ENCODE measurements around the gene TRIM63. TPM values are rescaled to one million over a fixed set of nuclear protein-coding genes. Genes with fewer than 3 reads are reported as not detected.
"Not testable (repeated sequence)": the region's sequence is repeated elsewhere in the genome, so short reads cannot be mapped to it uniquely, and the experiment has no call there.

Gene TRIM63
- total RNA-seq, 2 experiments from 2014 or later, result 0.25 to 0.33 TPM

DNA sequence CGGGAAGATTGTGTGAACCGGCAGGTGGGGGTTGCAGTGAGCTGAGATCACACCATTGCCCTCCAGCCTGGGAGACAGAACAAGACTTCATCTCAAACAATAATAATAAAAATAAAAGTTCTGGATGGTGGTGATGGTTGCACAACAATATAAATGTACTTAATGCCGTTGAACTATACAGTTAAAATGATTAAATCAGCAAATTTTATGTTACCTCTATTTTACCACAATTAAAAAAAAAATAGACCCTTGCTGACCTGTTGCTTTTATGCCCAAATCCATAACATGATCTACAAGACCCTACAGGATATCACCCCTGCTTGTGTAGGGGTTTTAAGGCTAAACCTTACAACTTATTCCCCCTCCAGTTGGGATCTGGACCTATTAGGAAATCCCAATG, 32.4 kb upstream of the TRIM63 start:
- H3K27ac Mint-ChIP-seq, result no peak overlapping the region
- POLR2A ChIA-PET, result interaction anchor here (0.6 kb wide), 1 partner anchor 44 kb away, joined by 4 read pairs; no protein-coding TSS in a partner anchor
- no peaks in the 10 kb centered on the region for H3K36me3 Mint-ChIP-seq (ENCODE audit: low read depth)
- H3K9me3 Mint-ChIP-seq, result no peaks in the 10 kb centered on the region
- CTCF ChIA-PET, result interaction anchor here (0.6 to 9.6 kb wide), 3 partner anchors 15 to 44 kb away, joined by 3 to 168 read pairs (median 22); no protein-coding TSS in a partner anchor
- peaks cover 25% of the 10 kb centered on the region for H3K27me3 Mint-ChIP-seq
- DNase-seq, result no peak
- peaks cover 24% of the 10 kb centered on the region for H3K4me1 Mint-ChIP-seq
- no peak overlapping the region for H3K4me3 Mint-ChIP-seq

GRCh38 chr1:26098602-26099001, 31.2 kb upstream of the TRIM63 start:
- Mint-ChIP-seq H3K4me3 (no peak overlapping the region), H3K4me1 (peaks cover 20% of the 10 kb centered on the region), H3K27me3 (peaks cover 32% of the 10 kb centered on the region), H3K36me3 (ENCODE audit: low read depth) (no peaks in the 10 kb centered on the region), H3K27ac (no peak overlapping the region), H3K9me3 (no peaks in the 10 kb centered on the region)
- ChIA-PET POLR2A (interaction anchor here (1.0 to 1.7 kb wide), 2 partner anchors 25 to 63 kb away, joined by 3 to 5 read pairs; no protein-coding TSS in a partner anchor), CTCF (interaction anchor here (0.9 kb wide), 1 partner anchor 136 kb away, joined by 4 read pairs; the partner anchor contains the start of gene CEP85)
- no peak for DNase-seq

GRCh38 chr1:26097696-26098095, 30.3 kb upstream of the TRIM63 start:
- CTCF ChIA-PET, result interaction anchor here (0.7 to 1.6 kb wide), 5 partner anchors 32 to 202 kb away, joined by 3 to 7 read pairs (median 3); partner anchors contain the start of gene ZNF593
- no peak for DNase-seq
- Mint-ChIP-seq H3K27me3 (peaks cover 36% of the 10 kb centered on the region), H3K9me3 (no peaks in the 10 kb centered on the region), H3K4me1 (peaks cover 20% of the 10 kb centered on the region), H3K36me3 (ENCODE audit: low read depth) (no peaks in the 10 kb centered on the region), H3K27ac (peak overlapping the region; percentile 51), H3K4me3 (no peak overlapping the region)
- POLR2A ChIA-PET, result interaction anchor here (1.0 to 1.7 kb wide), 2 partner anchors 26 to 63 kb away, joined by 3 to 5 read pairs; no protein-coding TSS in a partner anchor

- Mint-ChIP-seq H3K4me3 (no peak overlapping the region), H3K9me3 (no peaks in the 10 kb centered on the region), H3K27me3 (peaks cover 39% of the 10 kb centered on the region), H3K27ac (no peak overlapping the region), H3K36me3 (ENCODE audit: low read depth) (no peaks in the 10 kb centered on the region), H3K4me1 (peaks cover 17% of the 10 kb centered on the region)
- ChIA-PET POLR2A (no interaction called here), CTCF (interaction anchor here (1.6 kb wide), 1 partner anchor 201 kb away, joined by 7 read pairs; no protein-coding TSS in a partner anchor)
- no peak for DNase-seq
These were observed 29.0 kb upstream of the TRIM63 start for GRCh38 chr1:26096471-26096870.

GRCh38 chr1:26094677-26095383, 27.4 kb upstream of the TRIM63 start:
- Mint-ChIP-seq H3K27me3 (peaks cover 46% of the 10 kb centered on the region), H3K9me3 (no peaks in the 10 kb centered on the region), H3K4me3 (no peak overlapping the region), H3K27ac (no peak overlapping the region), H3K4me1 (peaks cover 17% of the 10 kb centered on the region), H3K36me3 (ENCODE audit: low read depth) (no peaks in the 10 kb centered on the region)
- DNase-seq, result no peak
- POLR2A ChIA-PET, result no interaction called here
- CTCF ChIA-PET, result no interaction called here

DNA sequence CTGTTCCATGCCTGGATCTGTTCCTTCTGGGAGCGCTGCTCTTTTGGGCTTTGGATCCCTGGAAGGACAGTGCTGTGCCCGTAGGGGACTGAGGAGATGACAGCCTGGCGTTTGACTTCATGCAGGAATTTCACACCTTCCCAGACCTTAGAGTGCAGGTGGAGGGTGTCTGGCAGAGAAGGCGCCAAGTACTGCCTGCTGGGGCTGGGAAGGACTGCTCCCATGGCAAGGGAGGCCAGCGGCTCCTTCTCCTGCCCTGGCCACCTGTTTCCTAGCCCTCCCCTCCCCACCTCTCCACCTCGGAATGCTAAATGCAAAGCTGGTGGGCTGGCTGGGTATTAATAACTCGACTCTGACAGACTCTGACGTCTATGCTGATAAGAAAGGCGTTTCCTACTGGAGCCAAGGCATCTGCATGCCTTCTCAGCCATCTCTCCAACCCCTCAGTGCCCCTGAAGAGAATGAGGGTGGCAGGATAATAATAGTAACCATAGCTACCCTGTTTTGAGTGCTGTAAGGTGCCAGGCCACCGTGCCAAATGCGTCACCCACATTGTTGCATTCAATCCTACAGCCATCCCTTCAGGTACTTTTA, 26.7 kb upstream of the TRIM63 start:
- Mint-ChIP-seq H3K36me3 (ENCODE audit: low read depth) (no peaks in the 10 kb centered on the region), H3K27ac (no peak overlapping the region), H3K27me3 (peaks cover 47% of the 10 kb centered on the region), H3K4me1 (peaks cover 17% of the 10 kb centered on the region), H3K9me3 (no peaks in the 10 kb centered on the region), H3K4me3 (no peak overlapping the region)
- DNase-seq, result no peak
- ChIA-PET POLR2A (no interaction called here), CTCF (no interaction called here)

- H3K36me3 Mint-ChIP-seq (ENCODE audit: low read depth); H3K4me3 Mint-ChIP-seq; H3K9me3 Mint-ChIP-seq; H3K27ac Mint-ChIP-seq; POLR2A ChIA-PET; CTCF ChIA-PET; DNase-seq: not testable (repeated sequence)
- H3K27me3 Mint-ChIP-seq, result peaks cover 50% of the 10 kb centered on the region
- peaks cover 17% of the 10 kb centered on the region for H3K4me1 Mint-ChIP-seq
These were observed 26.1 kb upstream of the TRIM63 start for GRCh38 chr1:26093569-26093968.

GRCh38 chr1:26092422-26092821, 25.0 kb upstream of the TRIM63 start:
- DNase-seq, result no peak
- no peaks in the 10 kb centered on the region for H3K36me3 Mint-ChIP-seq (ENCODE audit: low read depth)
- peaks cover 50% of the 10 kb centered on the region for H3K27me3 Mint-ChIP-seq
- H3K27ac Mint-ChIP-seq, result no peak overlapping the region
- H3K9me3 Mint-ChIP-seq, result no peaks in the 10 kb centered on the region
- ChIA-PET CTCF (interaction anchor here (1.2 kb wide), 1 partner anchor 325 kb away, joined by 3 read pairs; no protein-coding TSS in a partner anchor), POLR2A (no interaction called here)
- peaks cover 7% of the 10 kb centered on the region for H3K4me1 Mint-ChIP-seq
- H3K4me3 Mint-ChIP-seq, result no peak overlapping the region

DNA sequence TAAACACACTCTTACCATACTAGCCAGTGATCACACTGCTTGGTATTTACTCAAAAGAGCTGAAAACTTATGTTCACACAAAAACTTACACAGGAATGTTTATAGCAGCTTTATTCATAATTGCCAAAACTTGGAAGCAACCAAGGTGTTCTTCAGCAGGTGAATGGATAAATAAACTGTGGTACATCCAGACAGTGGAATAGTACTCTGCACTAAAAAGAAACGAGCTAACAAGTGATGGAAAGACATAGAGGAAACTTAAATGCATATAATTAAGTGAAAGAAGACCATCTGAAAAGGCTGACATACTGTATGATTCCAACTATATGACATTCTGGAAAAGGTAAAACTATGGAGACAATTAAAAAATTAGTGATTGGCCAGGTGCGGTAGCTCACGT, 23.5 kb upstream of the TRIM63 start:
- peaks cover 48% of the 10 kb centered on the region for H3K27me3 Mint-ChIP-seq
- H3K9me3 Mint-ChIP-seq, result no peaks in the 10 kb centered on the region
- H3K27ac Mint-ChIP-seq, result no peak overlapping the region
- no peaks in the 10 kb centered on the region for H3K4me1 Mint-ChIP-seq
- ChIA-PET CTCF (interaction anchor here (1.2 kb wide), 1 partner anchor 143 kb away, joined by 4 read pairs; the partner anchor contains the start of gene CEP85), POLR2A (no interaction called here)
- no peak overlapping the region for H3K4me3 Mint-ChIP-seq
- no peak for DNase-seq
- no peaks in the 10 kb centered on the region for H3K36me3 Mint-ChIP-seq (ENCODE audit: low read depth)

GRCh38 chr1:26089125-26089524, 21.7 kb upstream of the TRIM63 start:
- Mint-ChIP-seq H3K4me1 (no peaks in the 10 kb centered on the region), H3K9me3 (no peaks in the 10 kb centered on the region), H3K36me3 (ENCODE audit: low read depth) (no peaks in the 10 kb centered on the region), H3K27me3 (peaks cover 55% of the 10 kb centered on the region), H3K27ac (no peak overlapping the region), H3K4me3 (no peak overlapping the region)
- POLR2A ChIA-PET, result no interaction called here
- CTCF ChIA-PET, result no interaction called here
- DNase-seq, result no peak

DNA sequence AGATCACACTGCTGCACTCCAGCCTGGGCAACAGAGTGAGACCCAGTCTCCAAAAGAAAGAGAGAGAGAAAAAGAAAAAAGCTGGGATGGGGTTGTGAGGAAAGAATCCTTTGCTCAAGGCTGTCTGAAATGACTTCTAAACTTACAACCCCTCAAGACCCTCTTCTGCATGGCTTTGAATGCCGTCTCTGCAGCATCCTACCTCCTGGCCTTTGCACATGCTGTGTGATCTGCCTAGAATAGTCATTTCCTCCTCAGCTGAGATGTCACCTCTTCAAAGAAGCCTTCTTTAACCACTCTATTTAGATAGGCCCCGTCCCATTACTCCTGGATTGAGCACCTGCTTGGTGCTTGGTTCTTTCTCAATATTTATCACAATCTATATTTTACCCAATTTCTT, 17.4 kb upstream of the TRIM63 start:
- Mint-ChIP-seq H3K9me3 (no peaks in the 10 kb centered on the region), H3K27ac (no peak overlapping the region), H3K27me3 (peaks cover 30% of the 10 kb centered on the region), H3K36me3 (ENCODE audit: low read depth) (no peaks in the 10 kb centered on the region), H3K4me1 (no peaks in the 10 kb centered on the region), H3K4me3 (no peak overlapping the region)
- DNase-seq, result no peak
- POLR2A ChIA-PET, result no interaction called here
- CTCF ChIA-PET, result interaction anchor here (1.2 to 4.7 kb wide), 2 partner anchors 18 to 85 kb away, joined by 3 to 22 read pairs; partner anchors contain the start of gene ZNF593

- H3K9me3 Mint-ChIP-seq, result no peaks in the 10 kb centered on the region
- no peak for DNase-seq
- no peaks in the 10 kb centered on the region for H3K36me3 Mint-ChIP-seq (ENCODE audit: low read depth)
- H3K4me3 Mint-ChIP-seq, result no peak overlapping the region
- H3K27me3 Mint-ChIP-seq, result peaks cover 28% of the 10 kb centered on the region
- no peak overlapping the region for H3K27ac Mint-ChIP-seq
- ChIA-PET POLR2A (no interaction called here), CTCF (interaction anchor here (0.7 to 4.7 kb wide), 3 partner anchors 18 to 86 kb away, joined by 3 to 22 read pairs (median 3); partner anchors contain the start of gene ZNF593)
- H3K4me1 Mint-ChIP-seq, result no peaks in the 10 kb centered on the region
These were observed 16.7 kb upstream of the TRIM63 start for GRCh38 chr1:26084091-26084561.

DNA sequence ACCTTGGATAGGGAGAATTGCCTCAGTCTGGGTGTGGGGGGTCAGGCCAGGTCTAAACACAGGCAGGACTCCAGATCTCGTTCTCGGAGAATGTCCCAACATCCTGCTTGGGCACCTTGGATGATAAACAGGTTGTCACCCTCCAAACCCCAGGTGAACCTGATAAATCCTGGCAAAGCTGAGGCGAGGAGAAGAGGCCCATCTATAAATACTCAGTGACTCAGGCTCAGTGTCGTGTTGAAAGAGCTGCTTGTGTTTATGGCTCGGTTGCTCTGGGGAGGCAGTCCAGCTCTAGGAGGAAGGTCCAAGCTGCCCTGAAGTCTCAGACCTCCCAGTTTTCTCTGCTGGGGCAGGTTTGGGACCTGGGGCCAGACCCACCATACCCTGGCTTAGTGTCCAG, 15.8 kb upstream of the TRIM63 start:
- no peak overlapping the region for H3K27ac Mint-ChIP-seq
- no peaks in the 10 kb centered on the region for H3K9me3 Mint-ChIP-seq
- H3K4me3 Mint-ChIP-seq, result no peak overlapping the region
- peaks cover 32% of the 10 kb centered on the region for H3K27me3 Mint-ChIP-seq
- ChIA-PET CTCF (interaction anchor here (0.7 to 4.7 kb wide), 2 partner anchors 19 to 25 kb away, joined by 3 to 22 read pairs; no protein-coding TSS in a partner anchor), POLR2A (no interaction called here)
- DNase-seq, result no peak
- H3K4me1 Mint-ChIP-seq, result no peaks in the 10 kb centered on the region
- no peaks in the 10 kb centered on the region for H3K36me3 Mint-ChIP-seq (ENCODE audit: low read depth)
